ENCODE measurements around the gene GAS1. TPM values are rescaled to one million over a fixed set of nuclear protein-coding genes. Genes with fewer than 3 reads are reported as not detected.

Gene GAS1
- total and polyA plus RNA-seq, 7 donors, result 6.8 to 19.1 (median 13.0) TPM

DNA sequence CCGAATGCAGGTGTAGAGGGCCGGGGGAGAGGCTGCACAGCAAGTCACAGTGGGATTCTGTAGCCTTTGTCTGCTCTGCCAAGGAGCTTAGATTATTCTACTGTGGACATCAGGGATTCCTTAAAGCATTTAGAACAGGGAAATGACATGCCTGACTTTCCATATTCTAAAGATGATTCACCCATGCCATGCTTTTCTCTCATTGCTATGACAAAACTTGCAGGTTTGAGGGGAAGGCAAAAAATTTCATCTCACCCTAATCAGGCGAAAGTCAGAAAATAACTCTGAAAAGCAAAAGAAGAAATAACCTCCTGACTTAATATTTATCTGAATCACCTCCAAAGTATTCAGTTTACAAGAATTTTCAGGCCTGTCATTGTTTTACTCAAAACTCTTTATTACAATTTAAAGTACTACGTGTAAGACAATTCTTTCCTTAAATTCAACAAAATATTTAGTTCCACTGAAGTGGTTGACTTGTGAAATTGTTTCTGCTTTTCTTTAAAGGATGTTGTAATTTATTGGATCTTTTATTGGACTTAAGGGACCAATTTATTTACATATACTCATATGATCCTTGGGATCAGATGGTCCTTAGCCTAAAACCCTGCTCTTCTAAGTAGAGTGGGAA, 30.0 kb upstream of the GAS1 start:
- Histone ChIP-seq H3K27ac (no peak overlapping the region), H3K4me1 (no peaks in the 10 kb centered on the region), H3K27me3 (ENCODE audit: insufficient read depth in 3 of 3, low read length in 2 of 3) (no peaks in the 10 kb centered on the region), H3K9me3 (no peaks in the 10 kb centered on the region), H3K36me3 (ENCODE audit: insufficient read depth in 1 of 2, low read depth in 1 of 2) (no peaks in the 10 kb centered on the region), H3K4me3 (no peak overlapping the region)
- DNase-seq (no peak), ATAC-seq (no peak)
- intact Hi-C loops (cut with DNase I), result loop anchor here (10.0 kb wide), 1 partner anchor 347 kb away; no protein-coding TSS in a partner anchor
- 90 to 96% (median 91%) methylated on average over 4 of the region's 4 CpGs for WGBS, 3 donors
- TF ChIP-seq, protein P1, sequence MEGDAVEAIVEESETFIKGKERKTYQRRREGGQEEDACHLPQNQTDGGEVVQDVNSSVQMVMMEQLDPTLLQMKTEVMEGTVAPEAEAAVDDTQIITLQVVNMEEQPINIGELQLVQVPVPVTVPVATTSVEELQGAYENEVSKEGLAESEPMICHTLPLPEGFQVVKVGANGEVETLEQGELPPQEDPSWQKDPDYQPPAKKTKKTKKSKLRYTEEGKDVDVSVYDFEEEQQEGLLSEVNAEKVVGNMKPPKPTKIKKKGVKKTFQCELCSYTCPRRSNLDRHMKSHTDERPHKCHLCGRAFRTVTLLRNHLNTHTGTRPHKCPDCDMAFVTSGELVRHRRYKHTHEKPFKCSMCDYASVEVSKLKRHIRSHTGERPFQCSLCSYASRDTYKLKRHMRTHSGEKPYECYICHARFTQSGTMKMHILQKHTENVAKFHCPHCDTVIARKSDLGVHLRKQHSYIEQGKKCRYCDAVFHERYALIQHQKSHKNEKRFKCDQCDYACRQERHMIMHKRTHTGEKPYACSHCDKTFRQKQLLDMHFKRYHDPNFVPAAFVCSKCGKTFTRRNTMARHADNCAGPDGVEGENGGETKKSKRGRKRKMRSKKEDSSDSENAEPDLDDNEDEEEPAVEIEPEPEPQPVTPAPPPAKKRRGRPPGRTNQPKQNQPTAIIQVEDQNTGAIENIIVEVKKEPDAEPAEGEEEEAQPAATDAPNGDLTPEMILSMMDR (IDR thresholded peaks at IDR 0.05), result no peak

DNA sequence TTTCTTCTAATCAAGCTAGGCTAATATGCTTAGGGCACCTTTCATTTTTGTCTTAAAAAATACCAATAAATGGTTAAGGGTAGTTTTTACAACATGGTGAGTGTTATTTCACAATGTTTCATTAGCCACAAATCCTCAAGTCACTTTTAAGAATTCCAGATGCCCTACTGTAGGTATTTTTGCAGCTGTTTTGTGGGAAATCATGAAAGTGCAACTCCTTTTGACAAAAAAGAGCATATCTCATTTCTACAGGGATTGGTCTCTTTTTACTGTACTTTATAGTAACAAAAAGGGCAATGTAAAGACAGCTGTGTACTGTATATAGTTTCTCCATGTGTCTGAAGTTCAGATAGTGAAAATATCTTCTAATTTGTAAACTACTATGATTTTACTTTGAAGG, 28.3 kb upstream of the GAS1 start:
- TF ChIP-seq, protein P1 (IDR thresholded peaks at IDR 0.05), result no peak
- intact Hi-C loops (cut with DNase I), result loop anchor here (10.0 kb wide), 1 partner anchor 349 kb away; no protein-coding TSS in a partner anchor
- H3K27me3 ChIP-seq (ENCODE audit: insufficient read depth in 3 of 3, low read length in 2 of 3), result no peaks in the 10 kb centered on the region
- no peak overlapping the region for H3K27ac ChIP-seq
- no peaks in the 10 kb centered on the region for H3K4me1 ChIP-seq
- H3K9me3 ChIP-seq, result no peaks in the 10 kb centered on the region
- ATAC-seq (no peak), DNase-seq (no peak)
- no peak overlapping the region for H3K4me3 ChIP-seq
- H3K36me3 ChIP-seq (ENCODE audit: insufficient read depth in 1 of 2, low read depth in 1 of 2), result no peaks in the 10 kb centered on the region

DNA sequence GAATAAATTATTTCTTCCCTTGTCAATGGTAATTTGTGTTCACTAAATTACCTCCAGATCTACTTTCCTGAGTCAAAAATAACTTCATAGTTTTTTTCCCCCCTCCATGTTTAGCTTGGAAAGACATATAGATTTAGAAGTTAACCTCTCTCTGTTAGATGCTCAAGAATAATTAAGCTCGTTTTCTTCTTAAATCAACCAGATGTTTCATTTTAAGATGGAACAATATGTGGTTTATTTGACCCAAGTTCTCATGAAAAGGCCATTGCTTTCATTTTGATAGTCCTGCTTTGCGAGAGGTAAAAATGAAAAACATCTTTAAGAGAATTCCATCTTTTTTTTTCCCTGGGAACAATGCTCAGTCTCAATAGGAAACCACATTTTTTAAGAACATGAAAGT, 27.7 kb upstream of the GAS1 start:
- TF ChIP-seq, protein P1 (IDR thresholded peaks at IDR 0.05), result no peak
- DNase-seq (no peak), ATAC-seq (no peak)
- Histone ChIP-seq H3K4me1 (no peaks in the 10 kb centered on the region), H3K9me3 (no peaks in the 10 kb centered on the region), H3K36me3 (ENCODE audit: insufficient read depth in 1 of 2, low read depth in 1 of 2) (no peaks in the 10 kb centered on the region), H3K4me3 (no peak overlapping the region), H3K27ac (no peak overlapping the region), H3K27me3 (ENCODE audit: insufficient read depth in 3 of 3, low read length in 2 of 3) (no peaks in the 10 kb centered on the region)
- intact Hi-C loops (cut with DNase I), result loop anchor here (10.0 kb wide), 1 partner anchor 350 kb away; no protein-coding TSS in a partner anchor
- 86 to 89% (median 86%) methylated on average over 2 of the region's 2 CpGs for WGBS, 3 donors

GRCh38 chr9:86974421-86974820, 27.1 kb upstream of the GAS1 start:
- H3K27me3 ChIP-seq (ENCODE audit: insufficient read depth in 3 of 3, low read length in 2 of 3), result no peaks in the 10 kb centered on the region
- ATAC-seq (peak in 1 of 4 donors; percentile 60), DNase-seq (no peak)
- no peaks in the 10 kb centered on the region for H3K9me3 ChIP-seq
- no peaks in the 10 kb centered on the region for H3K4me1 ChIP-seq
- TF ChIP-seq, protein P1 (IDR thresholded peaks at IDR 0.05), result peak; percentile 21
- H3K4me3 ChIP-seq, result no peak overlapping the region
- no peaks in the 10 kb centered on the region for H3K36me3 ChIP-seq (ENCODE audit: insufficient read depth in 1 of 2, low read depth in 1 of 2)
- no peak overlapping the region for H3K27ac ChIP-seq
- 86 to 94% (median 86%) methylated on average over 2 of the region's 2 CpGs for WGBS, 3 donors
- intact Hi-C loops (cut with DNase I), result loop anchor here (10.0 kb wide), 1 partner anchor 350 kb away; no protein-coding TSS in a partner anchor

GRCh38 chr9:86971742-86972141, 24.4 kb upstream of the GAS1 start:
- DNase-seq (no peak), ATAC-seq (no peak)
- intact Hi-C loops (cut with DNase I), result loop anchor here (10.0 kb wide), 1 partner anchor 353 kb away; no protein-coding TSS in a partner anchor
- H3K27ac ChIP-seq, result no peak overlapping the region
- no peaks in the 10 kb centered on the region for H3K9me3 ChIP-seq
- H3K27me3 ChIP-seq (ENCODE audit: insufficient read depth in 3 of 3, low read length in 2 of 3), result no peaks in the 10 kb centered on the region
- TF ChIP-seq, protein P1 (IDR thresholded peaks at IDR 0.05), result no peak
- H3K4me1 ChIP-seq, result no peaks in the 10 kb centered on the region
- H3K4me3 ChIP-seq, result no peak overlapping the region
- H3K36me3 ChIP-seq (ENCODE audit: insufficient read depth in 1 of 2, low read depth in 1 of 2), result no peaks in the 10 kb centered on the region

Data from psoas muscle (tissue), 8 donors.